WTC11 (cell line): Measurements from ENCODE around the gene SERGEF. TPM values are rescaled to one million over a fixed set of nuclear protein-coding genes. Genes with fewer than 3 reads are reported as not detected.

Experiments
- ATAC-seq: fragments of 200-7000 bp; cut with Tn5 transposase; 2 replicates; pipeline ENCODE4 v1.10.0; 2021; ENCODE audit warnings: mild to moderate bottlenecking, moderate library complexity
- CTCF ChIA-PET: fragments of 300-600 bp; sonication (Branson Sonifier 250); formaldehyde crosslinking; loops from one replicate; lab custom pipeline; 2021; ENCODE audit warnings: antibody characterized with exemption; lab: Charles Lee
- POLR2A ChIA-PET: fragments of 350-600 bp; sonication (Branson Sonifier 250); formaldehyde crosslinking; loops from one replicate; lab custom pipeline; 2021; ENCODE audit warnings: antibody characterized with exemption; lab: Charles Lee
- DNase-seq: peaks from one replicate; pipeline ENCODE4 v3.0.0; 2021; ENCODE audit warnings: low spot score
- H3K27ac Mint-ChIP-seq: 2 replicates; pipeline ENCODE4 v1.8.0; 2021; ENCODE audit warnings: mixed read lengths
- H3K27me3 Mint-ChIP-seq: 2 replicates; pipeline ENCODE4 v1.8.0; 2021; ENCODE audit warnings: low read depth, mild to moderate bottlenecking, moderate library complexity, mixed read lengths
- H3K36me3 Mint-ChIP-seq: 2 replicates; pipeline ENCODE4 v1.8.0; 2021; ENCODE audit warnings: mixed read lengths
- H3K4me1 Mint-ChIP-seq: 2 replicates; pipeline ENCODE4 v1.8.0; 2022; ENCODE audit warnings: mixed read lengths
- H3K4me3 Mint-ChIP-seq: 2 replicates; pipeline ENCODE4 v1.8.0; 2021; ENCODE audit warnings: mild to moderate bottlenecking, moderate library complexity, mixed read lengths
- H3K9me3 Mint-ChIP-seq: 2 replicates; pipeline ENCODE4 v1.8.0; 2021; ENCODE audit warnings: mixed read lengths
- AFF4 ChIP-seq: sonication (generic); formaldehyde crosslinking; IDR thresholded peaks from 2 replicates; pipeline ENCODE4 v1.8.1; 2023; ENCODE audit warnings: mild to moderate bottlenecking, missing genetic modification reagents, borderline replicate concordance
- AR ChIP-seq: fragments of 250-450 bp; sonication (Bioruptor Pico); IDR thresholded peaks from 2 replicates; pipeline ENCODE4 v1.9.0; 2021; ENCODE audit warnings: mild to moderate bottlenecking
- CBFB ChIP-seq: sonication (generic); formaldehyde crosslinking; IDR thresholded peaks from 2 replicates; pipeline ENCODE4 v1.8.1; 2022; ENCODE audit warnings: mild to moderate bottlenecking, low read depth, missing genetic modification reagents
- E2F1 ChIP-seq: sonication (generic); formaldehyde crosslinking; IDR thresholded peaks from 2 replicates; pipeline ENCODE4 v1.8.0; 2022; ENCODE audit warnings: mild to moderate bottlenecking, missing genetic modification reagents
- E2F4 ChIP-seq: sonication (generic); formaldehyde crosslinking; IDR thresholded peaks from 2 replicates; pipeline ENCODE4 v1.8.1; 2022; ENCODE audit warnings: low read depth, mild to moderate bottlenecking, moderate library complexity, missing genetic modification reagents, borderline replicate concordance
- IRF1 ChIP-seq: sonication (generic); formaldehyde crosslinking; IDR thresholded peaks from 2 replicates; pipeline ENCODE4 v1.8.0; 2023; ENCODE audit warnings: missing genetic modification reagents
- IRF2 ChIP-seq: sonication (generic); formaldehyde crosslinking; IDR thresholded peaks from 2 replicates; pipeline ENCODE4 v1.8.0; 2022; ENCODE audit warnings: low read depth, missing genetic modification reagents, borderline replicate concordance
- JAZF1 ChIP-seq: fragments of 250-450 bp; sonication (Bioruptor Pico); IDR thresholded peaks from 2 replicates; pipeline ENCODE4 v1.9.0; 2021; ENCODE audit warnings: moderate library complexity, mild to moderate bottlenecking, inconsistent platforms
- JUN ChIP-seq: sonication (generic); formaldehyde crosslinking; IDR thresholded peaks from 2 replicates; pipeline ENCODE4 v1.8.0; 2023; ENCODE audit warnings: mild to moderate bottlenecking, missing genetic modification reagents
- MLX ChIP-seq: sonication (generic); formaldehyde crosslinking; IDR thresholded peaks from 2 replicates; pipeline ENCODE4 v1.8.1; 2023; ENCODE audit warnings: mild to moderate bottlenecking, missing genetic modification reagents, moderate library complexity
- NFYB ChIP-seq: sonication (generic); formaldehyde crosslinking; conservative IDR thresholded peaks from 2 replicates; pipeline ENCODE4 v1.8.0; 2022; ENCODE audit warnings: low read depth, missing genetic modification reagents
- PRDM15 ChIP-seq: sonication (generic); formaldehyde crosslinking; IDR thresholded peaks from 2 replicates; pipeline ENCODE4 v1.8.0; 2022; ENCODE audit warnings: missing genetic modification reagents
- PREB ChIP-seq: sonication (generic); formaldehyde crosslinking; IDR thresholded peaks from 2 replicates; pipeline ENCODE4 v1.8.1; 2022; ENCODE audit warnings: mild to moderate bottlenecking, missing genetic modification reagents, moderate library complexity, borderline replicate concordance
- SMAD3 ChIP-seq: sonication (generic); formaldehyde crosslinking; IDR thresholded peaks from 2 replicates; pipeline ENCODE4 v1.8.0; 2022; ENCODE audit warnings: missing genetic modification reagents, mild to moderate bottlenecking, borderline replicate concordance
- SOX15 ChIP-seq: fragments of 250-450 bp; sonication (Bioruptor Pico); IDR thresholded peaks from 2 replicates; pipeline ENCODE4 v1.9.0; 2021; ENCODE audit warnings: mild to moderate bottlenecking
- TCF7 ChIP-seq: sonication (generic); formaldehyde crosslinking; IDR thresholded peaks from 2 replicates; pipeline ENCODE4 v1.8.0; 2022; ENCODE audit warnings: mild to moderate bottlenecking, low read depth, missing genetic modification reagents, moderate library complexity
- ZBTB21 ChIP-seq: sonication (generic); formaldehyde crosslinking; IDR thresholded peaks from 2 replicates; pipeline ENCODE4 v1.8.1; 2023; ENCODE audit warnings: mild to moderate bottlenecking, missing genetic modification reagents, borderline replicate concordance
- ZNF396 ChIP-seq: fragments of 250-450 bp; sonication (Bioruptor Pico); IDR thresholded peaks from 2 replicates; pipeline ENCODE4 v1.8.0; 2021; ENCODE audit warnings: mild to moderate bottlenecking, moderate library complexity, borderline replicate concordance
- total RNA-seq: library from RNA; stranded (reverse); gene quantifications from 3 replicates; pipeline ENCODE4 v1.2.3, GENCODE V29; 2021

SERGEF gene
- total RNA-seq, 1 experiment from 2014 or later: 35.5 TPM

- Mint-ChIP-seq H3K27ac (no peak overlapping the region), H3K36me3 (no peaks in the 10 kb centered on the region), H3K27me3 (no peaks in the 10 kb centered on the region), H3K4me3 (no peak overlapping the region), H3K9me3 (no peaks in the 10 kb centered on the region), H3K4me1 (peaks cover 4% of the 10 kb centered on the region; the same call in 1 of the 2 replicates)
- POLR2A ChIA-PET: no interaction called here
- no peak for TF ChIP-seq ZNF396 (CRISPR knock-in tag)
- no peak for TF ChIP-seq MLX (CRISPR knock-in tag)
- no peak for TF ChIP-seq E2F4
- TF ChIP-seq TCF7: no peak
- no peak for TF ChIP-seq IRF2 (CRISPR knock-in tag)
- TF ChIP-seq CBFB (CRISPR knock-in tag): no peak
- no peak for TF ChIP-seq PRDM15 (CRISPR knock-in tag)
- TF ChIP-seq IRF1: no peak
- TF ChIP-seq JAZF1 (CRISPR knock-in tag): no peak
- TF ChIP-seq NFYB: no peak
- CTCF ChIA-PET: interaction anchor here (1.0 to 1.5 kb wide), 2 partner anchors 41 to 201 kb away, joined by 4 to 5 read pairs; no protein-coding TSS in a partner anchor
- ATAC-seq (no peak), DNase-seq (no peak)
Observed at GRCh38 chr11:17771841-17772401, 240.9 kb downstream of the SERGEF start.

- ATAC-seq: no peak
- TF ChIP-seq ZBTB21 (CRISPR knock-in tag): no peak
- TF ChIP-seq AFF4 (CRISPR knock-in tag): no peak
- TF ChIP-seq AR (CRISPR knock-in tag): no peak
- TF ChIP-seq E2F1 (CRISPR knock-in tag): no peak
- TF ChIP-seq SOX15: no peak
- no peak for TF ChIP-seq SMAD3 (CRISPR knock-in tag)
- TF ChIP-seq PREB: no peak
- no peak for TF ChIP-seq JUN (CRISPR knock-in tag)
- Mint-ChIP-seq H3K4me3 (no peak overlapping the region), H3K27me3 (no peaks in the 10 kb centered on the region), H3K4me1 (peaks cover 4% of the 10 kb centered on the region; the same call in 1 of the 2 replicates), H3K36me3 (no peaks in the 10 kb centered on the region), H3K9me3 (no peaks in the 10 kb centered on the region), H3K27ac (no peak overlapping the region)
- DNase-seq: no peak
- ChIA-PET CTCF (interaction anchor here (1.0 to 1.7 kb wide), 4 partner anchors 37 to 202 kb away, joined by 4 to 9 read pairs (median 6); partner anchors contain the start of gene KCNC1), POLR2A (no interaction called here)
Observed at GRCh38 chr11:17771415-17771814, 241.4 kb downstream of the SERGEF start.
